Ovary (tissue), 3 donors: Measurements from ENCODE around the gene FIGNL1.

Source experiments
- CTCF ChIP-seq, 3 donors: fragments of 450-650 bp in 2 of 3; fragments of 200-600 bp in 1 of 3; IDR thresholded peaks; one replicate each; pipeline versions ENCODE4 v1.5.1 to v1.8.0; 2016 to 2022; ENCODE audit warnings: antibody characterized with exemption in 3 of 3, mild to moderate bottlenecking in 1 of 3
- EP300 ChIP-seq: sonication (generic); formaldehyde crosslinking; IDR thresholded peaks from one replicate; pipeline ENCODE4 v1.6.1; 2017; ENCODE audit warnings: antibody characterized with exemption
- donor health status: DM: no; HTN: no; CAD: no.

DNA sequence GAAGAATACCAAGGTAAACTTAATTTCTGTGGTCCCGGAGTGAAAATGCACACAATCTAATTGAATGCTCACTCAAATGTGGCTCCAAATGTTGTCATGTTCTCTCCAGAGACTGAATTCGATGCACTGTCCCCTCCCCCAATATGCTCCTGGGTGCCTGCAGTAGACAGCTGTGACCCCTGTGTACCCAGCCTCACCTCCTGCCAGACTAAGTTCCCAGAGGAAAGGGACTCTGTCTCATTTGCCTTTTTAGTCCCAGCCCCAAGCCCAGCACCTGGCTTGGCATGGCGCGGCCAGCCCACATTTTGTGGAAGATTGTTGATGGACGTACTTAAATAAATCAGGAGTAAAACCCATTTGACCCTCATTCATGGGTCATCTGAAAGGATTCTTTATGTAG lies 21.8 kb upstream of the FIGNL1 start:
- TF ChIP-seq CTCF (IDR thresholded peaks at IDR 0.05) (no peak), EP300 (no peak)
